NCI-H1417 treated with DMSO at 0.1 percent for 48 hours (cell line): ENCODE results near the gene LMTK3.

ENCODE experiments used
- DNase-seq: peaks from one replicate; lab custom pipeline; 2025; lab: John Stamatoyannopoulos, UW

The LMTK3 gene, protein sequence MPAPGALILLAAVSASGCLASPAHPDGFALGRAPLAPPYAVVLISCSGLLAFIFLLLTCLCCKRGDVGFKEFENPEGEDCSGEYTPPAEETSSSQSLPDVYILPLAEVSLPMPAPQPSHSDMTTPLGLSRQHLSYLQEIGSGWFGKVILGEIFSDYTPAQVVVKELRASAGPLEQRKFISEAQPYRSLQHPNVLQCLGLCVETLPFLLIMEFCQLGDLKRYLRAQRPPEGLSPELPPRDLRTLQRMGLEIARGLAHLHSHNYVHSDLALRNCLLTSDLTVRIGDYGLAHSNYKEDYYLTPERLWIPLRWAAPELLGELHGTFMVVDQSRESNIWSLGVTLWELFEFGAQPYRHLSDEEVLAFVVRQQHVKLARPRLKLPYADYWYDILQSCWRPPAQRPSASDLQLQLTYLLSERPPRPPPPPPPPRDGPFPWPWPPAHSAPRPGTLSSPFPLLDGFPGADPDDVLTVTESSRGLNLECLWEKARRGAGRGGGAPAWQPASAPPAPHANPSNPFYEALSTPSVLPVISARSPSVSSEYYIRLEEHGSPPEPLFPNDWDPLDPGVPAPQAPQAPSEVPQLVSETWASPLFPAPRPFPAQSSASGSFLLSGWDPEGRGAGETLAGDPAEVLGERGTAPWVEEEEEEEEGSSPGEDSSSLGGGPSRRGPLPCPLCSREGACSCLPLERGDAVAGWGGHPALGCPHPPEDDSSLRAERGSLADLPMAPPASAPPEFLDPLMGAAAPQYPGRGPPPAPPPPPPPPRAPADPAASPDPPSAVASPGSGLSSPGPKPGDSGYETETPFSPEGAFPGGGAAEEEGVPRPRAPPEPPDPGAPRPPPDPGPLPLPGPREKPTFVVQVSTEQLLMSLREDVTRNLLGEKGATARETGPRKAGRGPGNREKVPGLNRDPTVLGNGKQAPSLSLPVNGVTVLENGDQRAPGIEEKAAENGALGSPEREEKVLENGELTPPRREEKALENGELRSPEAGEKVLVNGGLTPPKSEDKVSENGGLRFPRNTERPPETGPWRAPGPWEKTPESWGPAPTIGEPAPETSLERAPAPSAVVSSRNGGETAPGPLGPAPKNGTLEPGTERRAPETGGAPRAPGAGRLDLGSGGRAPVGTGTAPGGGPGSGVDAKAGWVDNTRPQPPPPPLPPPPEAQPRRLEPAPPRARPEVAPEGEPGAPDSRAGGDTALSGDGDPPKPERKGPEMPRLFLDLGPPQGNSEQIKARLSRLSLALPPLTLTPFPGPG (N-terminal part only)

DNA sequence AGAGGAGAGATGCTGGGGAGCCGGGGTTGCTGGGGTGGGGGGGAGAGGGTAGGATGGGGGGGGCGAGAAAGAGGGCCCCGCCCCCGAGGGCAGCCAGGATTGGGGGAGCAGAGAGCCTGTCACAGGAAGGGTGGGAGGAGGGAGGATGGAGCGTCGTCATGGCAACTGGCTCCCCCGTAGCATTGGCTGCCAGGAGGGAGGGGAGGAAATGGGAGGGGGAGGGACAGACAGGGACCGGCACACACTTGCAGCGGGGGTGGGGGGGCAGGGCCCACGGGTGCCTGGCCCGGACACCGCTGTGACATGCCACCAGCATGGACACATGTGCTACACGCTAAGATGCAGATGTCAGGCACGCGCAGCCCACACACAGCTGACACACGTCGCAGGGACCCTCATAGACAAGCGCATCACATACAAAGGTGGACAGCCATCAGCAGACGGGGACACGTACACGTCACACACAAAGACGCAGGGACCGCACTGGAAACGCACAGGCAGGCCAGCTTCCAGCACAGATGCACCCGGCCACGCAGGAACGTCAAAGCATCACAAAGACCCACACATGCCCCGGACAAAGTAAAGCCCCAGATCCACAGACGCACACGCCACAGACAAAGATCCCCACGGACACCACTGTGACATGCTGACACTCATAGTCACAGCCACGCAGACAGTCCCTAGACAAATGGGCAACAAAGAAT, at the start of gene LMTK3:
Gene LMTK3, minus strand, starts transcription at position 36 of the 704 bp plus-strand sequence. CDS start 259 bp downstream, outside the sequence.
- DNase-seq: no peak

DNA sequence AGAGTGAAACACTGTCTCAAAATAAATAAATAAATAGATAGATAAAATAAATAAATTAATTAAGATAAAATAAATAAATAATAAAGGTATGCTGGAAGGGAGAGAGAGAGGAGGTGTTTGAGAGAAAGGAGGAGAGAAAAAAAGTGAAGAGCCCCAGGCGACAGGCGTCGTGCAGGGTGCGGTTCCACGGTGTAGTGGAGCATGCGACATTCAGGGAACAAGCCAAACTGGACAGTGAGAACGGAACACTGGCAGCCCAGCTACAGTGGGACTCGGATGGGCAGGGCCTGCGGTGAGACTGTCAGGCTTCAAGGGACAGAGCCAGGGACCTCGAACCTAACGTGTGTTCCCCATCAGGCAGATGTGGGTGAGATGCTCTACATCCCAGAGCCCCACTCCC, 49.8 kb upstream of the LMTK3 start:
- no peak for DNase-seq

DNA sequence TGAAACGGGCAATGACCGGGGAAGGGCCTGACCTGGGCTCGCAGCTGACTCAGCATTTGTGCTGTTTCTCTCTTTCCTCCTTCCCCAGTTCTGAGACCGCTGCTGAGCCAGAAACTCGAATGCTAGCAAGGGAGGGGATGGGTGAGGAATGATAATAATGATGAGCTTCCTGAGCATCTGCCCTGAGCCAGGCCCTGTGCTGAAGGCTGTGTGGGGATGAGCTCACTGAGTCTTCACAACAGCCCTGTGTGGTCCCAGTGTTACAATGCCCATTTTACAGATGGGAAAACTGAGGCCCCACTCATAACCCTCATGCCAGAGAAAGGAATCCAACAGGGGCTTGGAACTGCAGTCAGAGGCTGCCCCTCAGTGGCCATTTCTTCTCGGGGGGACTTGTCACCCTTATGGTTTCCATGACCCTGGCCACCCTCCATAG, 48.5 kb upstream of the LMTK3 start:
- DNase-seq: no peak

DNA sequence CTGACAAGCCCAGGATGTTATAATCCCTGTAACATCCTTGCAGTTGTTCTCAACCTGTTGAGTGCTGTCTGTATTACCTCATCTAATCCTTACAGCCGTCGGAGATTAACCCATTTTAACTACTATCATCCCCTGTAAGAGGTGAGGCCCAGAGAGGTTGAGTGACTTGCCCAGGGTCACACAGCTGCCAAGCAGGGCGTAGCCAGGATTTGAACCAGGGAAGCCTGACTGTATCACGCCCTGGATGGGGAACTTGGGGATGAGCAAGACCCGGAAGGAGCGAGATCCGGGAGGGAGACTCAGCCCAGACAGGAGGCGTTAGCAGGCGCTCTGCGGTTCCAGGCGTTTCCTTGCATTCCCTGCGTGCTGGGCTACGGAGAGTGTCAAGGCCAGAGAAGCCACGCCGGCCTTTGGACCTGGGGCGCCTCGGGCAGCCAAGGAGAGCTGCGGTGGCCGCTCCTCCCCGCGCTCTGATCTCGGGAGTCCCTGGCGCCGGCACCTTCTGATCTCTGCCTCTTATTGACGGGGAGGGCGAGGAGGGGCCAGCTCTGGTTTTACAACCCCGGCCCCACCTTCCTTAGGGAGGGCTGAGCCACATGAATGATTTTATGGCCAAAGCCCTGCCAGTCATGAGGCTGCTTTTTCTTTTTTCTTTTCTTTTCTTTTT, 46.5 kb upstream of the LMTK3 start:
- no peak for DNase-seq

DNA sequence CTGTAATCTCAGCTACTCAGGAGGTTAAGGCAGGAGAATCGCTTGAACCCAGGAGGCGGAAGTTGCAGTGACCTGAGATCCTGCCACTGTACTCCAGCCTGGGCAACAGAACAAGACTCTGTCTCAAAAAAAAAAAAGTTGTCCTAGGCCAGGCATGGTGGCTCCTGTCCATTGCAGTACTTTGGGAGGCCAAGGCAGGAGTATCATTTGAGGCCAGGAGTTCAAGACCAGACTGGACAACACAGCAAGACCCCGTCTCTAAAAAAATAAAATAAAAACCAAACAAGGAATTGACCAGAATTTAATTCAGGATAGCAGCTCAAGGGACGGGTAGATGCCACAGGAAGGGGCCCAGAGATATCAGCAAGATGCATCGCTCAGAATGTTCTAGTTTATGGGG, 45.2 kb upstream of the LMTK3 start:
- no peak for DNase-seq

DNA sequence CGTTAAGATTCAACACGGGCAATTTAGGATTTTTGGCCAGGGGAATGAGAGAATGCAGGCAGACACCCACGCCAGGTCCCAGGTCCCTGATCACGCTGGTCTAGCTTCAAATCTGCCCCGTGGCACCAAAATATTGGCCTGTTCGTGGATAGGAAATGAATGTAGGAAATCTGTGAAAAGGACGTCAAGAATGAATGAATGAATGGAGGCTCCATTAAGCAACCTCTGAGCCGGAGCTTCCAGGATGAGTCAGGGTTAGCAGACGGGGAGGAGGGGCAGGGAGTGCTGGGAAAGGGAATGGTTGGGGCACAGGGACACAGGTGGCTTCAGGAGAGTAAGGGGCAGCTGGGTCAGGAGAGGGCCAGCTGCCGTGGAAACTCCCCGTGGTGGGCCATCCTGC, 44.5 kb upstream of the LMTK3 start:
- no peak for DNase-seq

DNA sequence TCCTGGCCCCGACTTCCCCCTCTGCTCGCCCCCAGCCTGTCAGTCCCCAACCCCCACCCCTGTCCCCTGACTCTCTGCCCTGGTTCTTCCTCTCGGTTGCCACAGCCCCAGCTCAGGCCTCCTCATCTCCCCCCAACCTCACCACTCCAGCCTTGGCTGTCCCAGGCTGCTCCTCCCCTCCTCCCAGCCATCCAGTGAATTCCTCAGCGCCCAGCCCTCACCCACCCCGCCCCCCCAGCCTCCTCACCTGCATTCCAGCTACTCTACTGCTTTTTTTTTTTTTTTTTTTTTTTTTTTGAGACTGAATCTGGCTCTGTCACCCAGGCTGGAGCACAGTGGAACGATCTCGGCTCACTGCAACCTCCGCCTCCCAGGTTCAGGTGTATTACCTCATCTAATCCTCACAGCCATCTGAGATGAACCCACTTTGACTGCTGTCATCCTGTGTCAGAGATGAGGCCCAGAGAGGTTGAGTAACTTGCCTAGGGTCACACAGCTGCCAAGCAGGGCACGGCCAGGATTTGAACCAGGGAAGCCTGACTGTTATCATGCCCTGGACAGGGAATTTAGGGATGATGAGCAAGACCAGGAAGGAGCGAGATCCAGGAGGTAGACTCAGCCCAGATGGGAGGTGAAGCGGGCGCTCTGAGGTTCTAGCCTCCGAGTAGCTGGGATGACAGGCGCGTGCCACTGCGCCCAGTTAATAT, 42.9 kb upstream of the LMTK3 start:
- no peak for DNase-seq

DNA sequence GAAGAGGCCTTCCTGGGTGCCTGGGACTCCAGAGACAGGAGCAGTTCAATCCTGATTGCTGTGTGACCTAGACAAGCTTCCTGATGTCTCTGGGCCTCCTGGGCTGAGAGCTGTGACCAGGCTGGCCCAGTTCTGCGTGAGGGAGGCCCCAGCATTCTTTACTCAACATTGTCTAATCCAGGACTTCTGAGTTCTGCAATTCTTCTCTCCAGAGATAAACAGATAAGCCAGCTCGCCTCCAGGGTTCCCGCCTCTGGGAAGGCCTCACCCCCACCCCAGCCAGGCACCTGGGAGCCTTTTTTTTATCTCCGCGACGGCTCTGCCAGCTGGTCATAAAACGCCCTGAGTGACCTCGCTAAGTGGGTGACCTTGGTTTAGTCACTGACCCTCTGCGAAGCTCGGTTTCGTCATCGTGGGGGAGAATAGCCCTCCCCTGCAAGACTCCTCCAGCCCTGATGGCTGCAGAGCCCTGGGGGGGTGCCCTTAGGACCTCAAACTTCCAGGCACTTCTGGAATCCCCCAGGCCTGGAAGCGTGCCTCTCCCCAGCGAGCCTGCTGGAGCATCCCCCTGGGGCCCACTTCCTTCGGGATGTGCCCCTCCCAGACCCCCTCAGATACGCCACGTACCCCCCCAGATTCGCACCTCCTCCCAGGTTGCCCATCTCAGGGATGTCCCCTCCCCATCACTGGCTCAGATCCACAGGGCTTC, 42.2 kb upstream of the LMTK3 start:
- DNase-seq: no peak

DNA sequence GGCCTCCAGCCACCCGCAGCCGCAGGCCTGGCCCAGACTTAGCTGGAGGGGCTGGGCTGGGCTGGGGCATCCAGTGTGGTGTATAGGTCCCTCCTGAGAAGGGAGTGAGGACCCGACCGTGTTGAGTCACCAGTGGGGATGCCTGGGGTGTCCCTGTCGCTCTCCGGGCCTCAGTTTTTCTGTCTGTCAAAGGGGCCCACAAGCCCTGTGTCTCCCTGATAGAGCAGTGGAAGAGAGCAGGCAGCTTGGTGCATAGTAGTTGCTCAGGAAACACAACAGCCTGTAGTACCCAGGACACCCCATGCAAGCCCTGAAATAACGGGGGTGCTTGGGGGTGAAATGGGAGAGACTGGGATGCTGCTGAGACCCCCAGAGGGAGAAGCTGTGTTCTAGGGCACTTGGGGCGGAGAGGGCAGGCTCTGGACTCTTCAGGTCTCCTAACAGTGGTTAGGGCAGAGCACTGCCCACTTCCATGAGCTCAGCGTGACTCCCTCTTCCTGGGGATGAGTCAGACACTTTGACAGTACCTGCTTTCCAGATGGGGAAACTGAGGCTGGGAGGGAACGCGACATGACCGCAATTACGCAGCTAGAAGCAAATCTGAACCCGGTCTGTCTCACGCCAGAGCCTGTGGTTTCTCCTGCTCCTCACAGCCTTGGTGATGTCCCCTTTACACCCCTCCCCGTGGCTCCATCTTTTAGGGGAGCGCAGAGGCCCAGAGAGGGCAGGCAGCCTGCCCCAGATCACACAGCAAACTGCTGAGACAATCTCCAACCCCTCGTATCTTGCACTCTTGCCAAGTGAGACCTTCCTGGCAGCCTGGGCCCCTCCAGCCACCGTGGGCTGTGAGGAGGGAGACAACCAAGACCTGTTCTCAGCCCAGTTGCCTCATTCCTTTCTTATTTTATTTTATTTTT, 41.0 kb upstream of the LMTK3 start:
- no peak for DNase-seq

DNA sequence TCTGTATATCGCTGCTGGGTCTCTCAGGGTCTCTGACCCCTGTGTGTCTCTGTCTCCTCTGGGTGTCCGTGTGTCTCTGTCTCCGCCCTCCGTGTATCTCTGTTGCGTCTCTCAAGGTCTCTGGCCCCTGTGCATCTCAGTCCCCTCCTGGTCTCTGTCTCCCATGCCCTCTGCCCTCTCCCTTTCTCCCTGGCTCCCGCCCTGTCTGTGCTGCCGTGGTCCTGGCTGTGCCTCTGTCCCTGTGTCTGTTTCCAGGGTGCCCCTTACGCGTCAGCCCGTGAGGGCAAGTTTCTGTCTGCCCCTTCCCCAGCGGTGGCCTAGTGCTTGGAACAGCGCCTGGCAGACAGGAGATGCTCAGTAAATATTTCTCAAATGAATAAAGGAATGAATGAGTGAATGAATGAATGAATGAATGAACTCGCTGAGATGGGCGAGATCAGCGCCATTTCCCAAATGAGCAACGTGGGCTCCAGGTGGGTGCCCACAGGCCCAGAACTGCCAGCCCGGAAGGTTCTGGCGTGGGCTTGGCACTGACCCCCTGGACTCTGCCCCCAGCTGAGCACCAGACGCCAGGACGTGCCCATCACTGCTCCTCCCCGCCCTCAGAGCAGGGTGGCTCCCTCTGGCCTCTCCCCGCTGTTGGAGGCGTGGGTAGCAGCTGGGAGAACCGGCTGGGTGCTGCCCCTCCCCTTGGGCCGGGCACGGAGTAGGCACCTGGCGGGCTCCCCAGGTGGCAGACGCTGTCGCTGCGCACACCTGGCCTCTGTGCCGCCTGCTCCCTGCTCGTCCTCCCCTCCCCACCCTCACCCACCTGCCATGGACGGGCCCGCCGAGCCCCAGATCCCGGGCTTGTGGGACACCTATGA, 40.0 kb upstream of the LMTK3 start, which contains the start of gene SULT2B1:
Gene SULT2B1, plus strand, starts transcription at position 736 of the 866 bp plus-strand sequence. Its CDS starts 81 bp downstream, at position 817.
- peak; percentile 67 for DNase-seq

DNA sequence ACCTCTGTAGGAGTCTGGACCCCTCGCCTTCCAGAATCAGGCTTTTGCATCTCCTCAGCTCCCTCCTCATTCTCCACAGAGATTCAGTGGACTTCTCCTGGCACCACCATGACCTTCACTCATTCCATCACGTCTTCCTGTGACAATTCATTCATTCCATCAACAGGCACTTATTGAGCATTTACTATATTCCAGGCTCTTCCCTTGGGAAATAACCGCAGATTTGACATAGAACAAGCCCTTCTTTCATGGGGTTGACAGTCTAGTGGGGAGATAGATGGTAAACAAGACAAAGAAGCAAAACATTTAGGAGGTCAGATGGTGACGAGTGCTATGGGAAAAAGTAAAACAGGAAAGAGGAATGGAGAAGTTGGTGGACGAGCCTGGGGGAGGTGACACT, 37.7 kb upstream of the LMTK3 start:
- DNase-seq: no peak

DNA sequence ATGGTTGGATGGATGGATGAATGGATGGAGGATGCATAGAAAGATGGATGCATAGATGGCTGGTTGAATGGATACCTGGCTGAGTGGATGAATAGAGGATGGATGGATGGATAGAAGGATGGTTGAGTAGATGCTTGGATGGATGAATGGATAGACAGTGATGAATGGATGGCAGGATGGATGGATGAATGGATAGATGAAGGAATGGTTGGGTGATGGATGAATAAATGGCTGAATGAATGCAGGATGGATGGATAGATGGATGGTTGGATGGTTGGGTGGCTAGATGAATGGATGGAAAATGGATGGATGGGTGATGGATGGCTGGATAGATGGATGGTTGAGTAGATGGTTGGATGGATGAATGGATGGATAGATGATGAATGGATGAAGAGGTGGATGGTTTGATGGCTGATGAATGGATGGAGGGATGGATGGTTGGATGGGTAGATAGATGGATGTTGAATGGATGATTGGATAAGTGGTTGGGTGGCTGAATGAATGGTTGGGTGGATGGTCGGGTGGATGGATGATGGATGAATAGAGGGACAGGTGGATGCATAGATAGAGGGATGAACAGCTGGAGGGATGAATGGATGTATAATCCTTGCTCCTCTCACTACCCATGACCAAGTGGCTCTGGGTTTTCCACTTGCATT, 36.7 kb upstream of the LMTK3 start:
- no peak for DNase-seq

DNA sequence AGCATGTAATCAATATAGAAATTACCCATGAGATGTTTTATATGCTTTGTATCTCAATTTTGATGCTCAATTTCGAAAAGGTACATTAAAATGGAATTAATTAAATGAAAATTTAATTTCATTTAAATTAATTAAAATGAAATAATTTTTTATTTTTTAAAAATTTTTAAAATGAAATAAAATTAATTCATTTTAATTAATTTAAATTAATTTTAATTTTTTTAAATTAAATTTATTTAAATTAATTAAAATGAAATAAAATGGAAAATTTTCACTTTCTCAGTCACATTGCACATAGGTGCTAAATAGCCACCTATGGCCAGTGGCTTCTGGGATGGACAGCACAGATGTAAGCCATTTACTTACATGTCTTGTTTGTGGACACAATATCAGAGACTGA, 36.1 kb upstream of the LMTK3 start:
- DNase-seq: no peak

DNA sequence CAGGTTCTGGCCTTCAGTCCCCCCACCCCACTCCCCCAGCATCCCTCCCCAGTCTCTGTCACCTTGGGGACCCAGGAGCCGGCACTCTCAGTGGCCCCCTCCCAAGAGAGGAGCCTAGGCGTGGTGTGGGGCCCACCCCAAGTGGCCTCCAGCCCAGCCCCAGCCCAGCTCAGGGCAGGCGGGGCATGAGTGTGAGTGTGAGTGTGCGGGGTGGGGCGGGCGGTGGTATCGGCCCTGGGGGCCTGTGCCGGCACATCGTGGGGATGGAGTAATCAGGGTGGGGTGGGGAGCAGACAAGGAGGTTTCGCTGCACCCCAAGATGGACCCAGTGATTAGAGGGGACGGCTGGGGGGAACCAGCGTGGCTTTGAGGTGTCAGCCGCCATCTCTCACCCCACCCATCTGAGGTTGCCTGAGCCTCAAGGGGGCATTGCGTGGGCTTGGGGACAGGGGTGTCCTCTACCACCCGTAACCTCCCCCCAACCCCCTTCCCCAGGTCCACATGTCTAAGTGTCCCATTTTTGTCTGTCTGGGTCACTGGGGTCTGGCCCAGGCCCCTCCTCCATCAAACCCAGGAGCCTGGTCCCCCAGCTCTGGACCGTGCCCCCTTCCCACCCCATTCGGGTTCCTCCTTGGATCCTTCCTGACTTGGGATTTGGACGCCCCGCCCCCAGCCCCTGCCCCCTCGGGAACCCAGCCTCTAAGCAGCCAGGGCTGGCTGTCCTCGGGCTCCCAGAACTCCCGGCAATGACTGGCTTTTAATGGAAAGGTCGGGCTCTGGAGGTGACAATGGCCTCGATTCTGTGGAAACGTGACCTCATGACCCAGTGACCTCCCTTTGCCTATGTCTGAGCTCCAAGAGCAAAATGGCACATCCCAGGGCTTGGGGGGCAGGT, 33.5 kb upstream of the LMTK3 start:
- DNase-seq: no peak

DNA sequence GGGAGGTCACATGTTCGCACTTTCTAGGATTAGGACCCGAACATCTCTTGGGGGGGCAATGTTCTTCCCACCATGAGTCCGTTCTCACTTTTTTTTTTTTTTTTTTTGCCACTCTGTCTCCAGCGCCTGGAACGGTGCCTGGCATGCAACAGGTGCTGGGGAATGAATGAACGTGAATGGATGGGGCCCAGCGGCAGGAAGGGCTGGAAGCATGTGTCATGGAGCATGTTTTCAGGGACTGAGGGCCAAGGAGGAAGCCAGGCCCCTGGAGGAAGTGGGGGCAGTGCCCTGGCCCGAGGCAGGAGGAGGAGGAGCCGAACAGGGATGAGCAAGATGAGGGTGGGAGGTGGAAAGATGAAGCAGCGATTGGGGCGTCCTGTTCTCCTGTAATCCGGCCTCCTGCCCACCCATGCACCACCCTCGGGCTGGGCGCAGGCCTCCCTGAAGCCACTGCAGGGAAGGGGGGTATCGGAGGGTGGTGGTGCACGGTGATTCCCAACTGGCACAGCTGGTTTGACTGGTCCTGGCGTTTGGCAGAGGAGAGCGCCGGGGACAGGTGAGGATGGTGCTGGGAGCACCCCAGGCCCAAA, 31.6 kb upstream of the LMTK3 start:
- DNase-seq: no peak

DNA sequence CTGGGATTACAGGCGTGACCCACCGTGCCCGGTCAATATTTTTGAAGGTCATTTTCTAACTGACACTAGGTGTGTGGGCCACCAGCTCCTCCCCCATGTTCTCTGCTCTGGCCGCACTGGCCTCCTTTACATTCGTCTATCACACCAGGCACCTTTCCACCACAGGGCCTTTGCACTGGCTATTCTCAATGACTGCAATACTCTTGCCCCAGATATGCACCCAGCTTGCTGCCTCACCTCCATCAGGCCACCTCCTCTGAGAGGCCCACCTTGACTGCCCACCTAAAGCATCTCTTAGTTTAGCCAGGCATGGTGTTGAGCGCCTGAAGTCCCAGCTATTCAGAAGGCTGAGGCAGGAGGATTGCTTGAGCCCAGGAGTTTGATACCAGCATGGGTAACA, 30.2 kb upstream of the LMTK3 start:
- no peak for DNase-seq
